Neural progenitor cell (in vitro differentiated cells): ENCODE measurements around the gene MRPS10. TPM values are rescaled to one million over a fixed set of nuclear protein-coding genes. Genes with fewer than 3 reads are reported as not detected.

Experiments used
- DNase-seq: peaks from one replicate; pipeline ENCODE4 v3.0.0-alpha.2; 2016; ENCODE audit warnings: low spot score
- H2AFZ ChIP-seq: fragments of 200-600 bp; sonication (generic); replicated peaks from 2 replicates; pipeline ENCODE4 v1.6.1; 2016; ENCODE audit warnings: antibody characterized with exemption
- H3F3A ChIP-seq: fragments of 200-600 bp; sonication (generic); 2 replicates; pipeline ENCODE4 v1.6.1; 2016; ENCODE audit warnings: antibody characterized with exemption, low read depth
- H3K27ac ChIP-seq: fragments of 200-600 bp; sonication (generic); 2 replicates; pipeline ENCODE4 v1.5.1; 2016; ENCODE audit warnings: mild to moderate bottlenecking
- H3K27me3 ChIP-seq: fragments of 200-600 bp; sonication (generic); 2 replicates; pipeline ENCODE4 v1.6.1; 2016; ENCODE audit warnings: mild to moderate bottlenecking, moderate library complexity
- H3K36me3 ChIP-seq: fragments of 200-600 bp; sonication (generic); 2 replicates; pipeline ENCODE4 v1.5.1; 2016
- H3K4me1 ChIP-seq: fragments of 200-600 bp; sonication (generic); 2 replicates; pipeline ENCODE4 v1.6.1; 2016; ENCODE audit warnings: mixed run types
- H3K4me2 ChIP-seq: fragments of 200-600 bp; sonication (generic); 2 replicates; pipeline ENCODE4 v1.6.1; 2016
- H3K4me3 ChIP-seq: fragments of 200-600 bp; sonication (generic); 2 replicates; pipeline ENCODE4 v1.5.1; 2016
- H3K79me2 ChIP-seq: fragments of 200-600 bp; sonication (generic); 2 replicates; pipeline ENCODE4 v1.6.1; 2016; ENCODE audit warnings: low read depth
- H3K9ac ChIP-seq: fragments of 200-600 bp; sonication (generic); 2 replicates; pipeline ENCODE4 v1.6.1; 2016
- H3K9me3 ChIP-seq: fragments of 200-600 bp; sonication (generic); 2 replicates; pipeline ENCODE4 v1.5.1; 2016; ENCODE audit warnings: low read depth
- H4K20me1 ChIP-seq: fragments of 200-600 bp; sonication (generic); 2 replicates; pipeline ENCODE4 v1.6.1; 2016; ENCODE audit warnings: low read depth
- H3K27ac Mint-ChIP-seq: 3 replicates; pipeline ENCODE4 v1.8.0; 2021; ENCODE audit warnings: mixed read lengths
- H3K27me3 Mint-ChIP-seq: 2 replicates; pipeline ENCODE4 v1.8.0; 2022; ENCODE audit warnings: low read depth, mild to moderate bottlenecking, inconsistent platforms, moderate library complexity, mixed read lengths; ENCODE audit not compliant: insufficient read depth
- H3K36me3 Mint-ChIP-seq: 3 replicates; pipeline ENCODE4 v1.8.0; 2021; ENCODE audit warnings: mixed read lengths
- H3K4me1 Mint-ChIP-seq: 3 replicates; pipeline ENCODE4 v1.8.0; 2021; ENCODE audit warnings: mixed read lengths
- H3K4me3 Mint-ChIP-seq: 3 replicates; pipeline ENCODE4 v1.8.0; 2021; ENCODE audit warnings: mild to moderate bottlenecking, moderate library complexity, mixed read lengths
- H3K9me3 Mint-ChIP-seq: 3 replicates; pipeline ENCODE4 v1.8.0; 2020; ENCODE audit warnings: mixed read lengths
- EZH2 ChIP-seq: fragments of 200-600 bp; sonication (generic); IDR thresholded peaks from 2 replicates; pipeline ENCODE4 v1.6.1; 2017; ENCODE audit warnings: antibody characterized with exemption, mild to moderate bottlenecking, moderate library complexity
- EZH2phosphoT487 ChIP-seq: fragments of 200-600 bp; sonication (generic); IDR thresholded peaks from 2 replicates; pipeline ENCODE4 v1.6.1; 2017; ENCODE audit warnings: antibody characterized with exemption
- total RNA-seq: library from RNA; depleted of rRNA; stranded (reverse); fragments of >200 nt; gene quantifications from 2 replicates; pipeline ENCODE4 v1.2.3, GENCODE V29; 2015; ENCODE audit warnings: low replicate concordance
- TF ChIP-seq, protein P1 (sequence below): fragments of 200-600 bp; sonication (generic); IDR thresholded peaks from 2 replicates; pipeline ENCODE4 v1.5.1; 2017; ENCODE audit warnings: antibody characterized with exemption, mild to moderate bottlenecking

The MRPS10 gene
- total RNA-seq, 1 donor from 2014 or later, result 68.0 TPM

DNA sequence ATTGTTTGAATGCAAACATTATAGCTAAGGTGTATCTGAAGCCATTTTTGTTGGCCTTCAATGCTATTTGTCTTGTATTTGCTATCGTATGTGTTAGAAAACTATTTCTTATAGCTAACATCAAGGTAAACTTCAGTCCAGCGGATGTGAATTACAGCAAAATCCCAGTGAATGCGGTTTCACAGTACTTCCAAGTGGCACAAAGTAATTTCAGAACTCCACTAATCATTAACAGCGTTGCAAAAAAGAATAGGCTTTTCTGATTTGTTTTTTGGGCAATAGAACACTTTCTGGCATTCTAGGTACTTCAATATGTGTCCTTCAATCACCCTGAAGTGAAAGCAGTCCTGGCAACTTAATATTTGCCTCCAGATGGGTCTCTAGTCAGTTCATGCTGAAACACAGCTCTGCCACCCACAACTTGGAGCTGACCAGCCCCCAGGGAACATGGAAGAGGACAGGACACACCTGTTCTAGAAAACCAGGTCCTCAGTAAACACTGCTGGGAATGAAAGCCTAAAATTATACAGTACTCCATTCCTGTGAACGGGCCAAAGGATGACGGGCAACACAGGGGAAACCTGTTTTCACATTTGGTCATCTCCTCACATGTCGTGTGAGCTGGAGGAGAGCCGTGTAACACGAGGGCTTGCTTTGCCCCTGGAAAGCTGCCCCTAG is 9.7 kb upstream of the MRPS10 start:
- Histone ChIP-seq H3K4me1 (no peaks in the 10 kb centered on the region), H3K27ac (no peak overlapping the region), H3K27me3 (no peaks in the 10 kb centered on the region), H3F3A (peaks cover 6% of the 10 kb centered on the region), H3K9me3 (no peaks in the 10 kb centered on the region), H3K4me2 (no peak overlapping the region), H4K20me1 (no peaks in the 10 kb centered on the region), H3K79me2 (no peaks in the 10 kb centered on the region), H2AFZ (no peak overlapping the region), H3K4me3 (no peak overlapping the region), H3K36me3 (no peaks in the 10 kb centered on the region), H3K9ac (no peak overlapping the region)
- Mint-ChIP-seq H3K27me3 (peaks cover 2% of the 10 kb centered on the region), H3K9me3 (no peaks in the 10 kb centered on the region), H3K27ac (no peak overlapping the region), H3K4me1 (peaks cover 14% of the 10 kb centered on the region), H3K4me3 (no peak overlapping the region), H3K36me3 (peaks cover 13% of the 10 kb centered on the region)
- no peak for DNase-seq
- TF ChIP-seq, protein P1, sequence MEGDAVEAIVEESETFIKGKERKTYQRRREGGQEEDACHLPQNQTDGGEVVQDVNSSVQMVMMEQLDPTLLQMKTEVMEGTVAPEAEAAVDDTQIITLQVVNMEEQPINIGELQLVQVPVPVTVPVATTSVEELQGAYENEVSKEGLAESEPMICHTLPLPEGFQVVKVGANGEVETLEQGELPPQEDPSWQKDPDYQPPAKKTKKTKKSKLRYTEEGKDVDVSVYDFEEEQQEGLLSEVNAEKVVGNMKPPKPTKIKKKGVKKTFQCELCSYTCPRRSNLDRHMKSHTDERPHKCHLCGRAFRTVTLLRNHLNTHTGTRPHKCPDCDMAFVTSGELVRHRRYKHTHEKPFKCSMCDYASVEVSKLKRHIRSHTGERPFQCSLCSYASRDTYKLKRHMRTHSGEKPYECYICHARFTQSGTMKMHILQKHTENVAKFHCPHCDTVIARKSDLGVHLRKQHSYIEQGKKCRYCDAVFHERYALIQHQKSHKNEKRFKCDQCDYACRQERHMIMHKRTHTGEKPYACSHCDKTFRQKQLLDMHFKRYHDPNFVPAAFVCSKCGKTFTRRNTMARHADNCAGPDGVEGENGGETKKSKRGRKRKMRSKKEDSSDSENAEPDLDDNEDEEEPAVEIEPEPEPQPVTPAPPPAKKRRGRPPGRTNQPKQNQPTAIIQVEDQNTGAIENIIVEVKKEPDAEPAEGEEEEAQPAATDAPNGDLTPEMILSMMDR, result no peak
- TF ChIP-seq EZH2 (no peak), EZH2phosphoT487 (no peak)

GRCh38 chr6:42226645-42227143 is 9.0 kb upstream of the MRPS10 start:
- H3K4me2 ChIP-seq, result no peak overlapping the region
- H3K4me3 ChIP-seq, result no peak overlapping the region
- H3K9me3 ChIP-seq, result no peaks in the 10 kb centered on the region
- no peak overlapping the region for H3K27ac ChIP-seq
- Mint-ChIP-seq H3K9me3 (no peaks in the 10 kb centered on the region), H3K4me3 (no peak overlapping the region), H3K27ac (no peak overlapping the region), H3K27me3 (peaks cover 2% of the 10 kb centered on the region), H3K4me1 (peaks cover 14% of the 10 kb centered on the region), H3K36me3 (peaks cover 7% of the 10 kb centered on the region)
- no peaks in the 10 kb centered on the region for H3K4me1 ChIP-seq
- peaks cover 6% of the 10 kb centered on the region for H3F3A ChIP-seq
- no peak overlapping the region for H3K9ac ChIP-seq
- no peaks in the 10 kb centered on the region for H4K20me1 ChIP-seq
- H3K36me3 ChIP-seq, result no peaks in the 10 kb centered on the region
- no peaks in the 10 kb centered on the region for H3K79me2 ChIP-seq
- no peak for DNase-seq
- no peaks in the 10 kb centered on the region for H3K27me3 ChIP-seq
- H2AFZ ChIP-seq, result no peak overlapping the region
- TF ChIP-seq EZH2 (no peak), EZH2phosphoT487 (no peak)
- TF ChIP-seq, protein P1, result no peak

DNA sequence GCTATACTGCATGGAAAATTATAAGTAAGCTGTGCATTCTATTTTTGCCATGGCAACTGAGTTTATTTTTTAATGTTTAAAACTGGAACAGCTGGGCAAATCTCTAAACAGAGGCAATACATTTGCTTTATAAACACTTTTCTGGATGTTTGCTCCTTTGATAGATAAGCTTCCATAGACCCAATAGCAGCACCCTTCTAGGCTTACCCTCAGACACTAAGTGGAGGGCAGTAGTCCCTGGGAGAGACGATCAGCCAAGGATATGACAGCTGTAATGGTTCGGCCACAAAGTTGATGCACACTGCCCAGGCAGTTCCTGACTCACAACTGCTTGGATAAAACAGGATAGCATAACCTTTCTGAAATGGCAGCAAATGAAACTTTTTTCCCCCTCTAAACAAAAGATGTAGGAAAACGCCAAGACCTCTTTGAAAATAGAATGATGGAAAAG is 8.5 kb upstream of the MRPS10 start:
- Mint-ChIP-seq H3K4me3 (no peak overlapping the region), H3K4me1 (peaks cover 14% of the 10 kb centered on the region), H3K9me3 (no peaks in the 10 kb centered on the region), H3K27ac (no peak overlapping the region), H3K36me3 (peaks cover 7% of the 10 kb centered on the region), H3K27me3 (peaks cover 2% of the 10 kb centered on the region)
- Histone ChIP-seq H3K4me3 (no peak overlapping the region), H4K20me1 (no peaks in the 10 kb centered on the region), H3K9ac (no peak overlapping the region), H3K36me3 (no peaks in the 10 kb centered on the region), H2AFZ (no peak overlapping the region), H3K27ac (no peak overlapping the region), H3F3A (peaks cover 6% of the 10 kb centered on the region), H3K4me2 (no peak overlapping the region), H3K79me2 (no peaks in the 10 kb centered on the region), H3K27me3 (no peaks in the 10 kb centered on the region), H3K9me3 (no peaks in the 10 kb centered on the region), H3K4me1 (no peaks in the 10 kb centered on the region)
- TF ChIP-seq EZH2phosphoT487 (no peak), EZH2 (no peak)
- TF ChIP-seq, protein P1, result no peak
- DNase-seq, result no peak
